ENCODE data around the gene SLTM.
"Not testable (repeated sequence)": the region's sequence is repeated elsewhere in the genome, so short reads cannot be mapped to it uniquely, and the experiment has no call there.

SLTM gene

DNA sequence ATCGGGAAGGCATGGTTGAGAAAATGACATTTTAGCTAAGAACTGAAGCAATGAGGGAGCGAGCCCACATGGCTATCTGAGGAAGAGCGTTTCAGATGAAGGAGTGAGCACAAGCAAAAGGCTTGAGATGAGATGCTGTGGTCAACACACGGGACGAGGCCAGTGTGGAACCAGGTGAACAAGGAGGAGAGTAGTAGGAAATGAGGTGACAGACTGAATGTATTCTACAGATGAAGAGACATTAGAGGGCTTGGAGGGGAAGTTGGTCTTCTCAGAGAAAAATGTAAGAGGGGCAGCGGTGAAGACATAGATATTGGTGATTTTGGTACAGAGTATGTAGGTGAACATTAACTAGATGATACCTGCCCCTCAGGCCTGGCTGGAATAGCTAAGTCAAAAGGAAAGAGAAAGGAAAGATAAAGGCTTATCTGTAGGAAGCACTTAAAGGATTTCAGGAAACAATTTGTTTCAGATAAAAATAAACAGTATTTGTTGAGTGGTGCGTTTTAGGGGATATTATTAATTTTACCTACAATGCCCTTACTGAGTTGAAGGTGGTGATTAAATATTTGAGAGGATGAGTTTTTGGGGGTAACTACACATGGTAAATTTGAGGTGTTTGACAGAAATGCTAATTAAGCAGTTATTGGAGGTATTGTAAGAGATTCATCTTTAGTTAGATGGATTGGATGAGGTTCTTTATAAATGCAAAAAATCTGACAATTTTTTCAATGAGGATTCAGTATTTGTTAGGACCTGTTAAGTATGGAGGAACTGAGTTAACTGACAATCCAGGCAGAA is 57.0 kb downstream of the SLTM start:
- no peak for DNase-seq (ENCODE audit: low read depth)

DNA sequence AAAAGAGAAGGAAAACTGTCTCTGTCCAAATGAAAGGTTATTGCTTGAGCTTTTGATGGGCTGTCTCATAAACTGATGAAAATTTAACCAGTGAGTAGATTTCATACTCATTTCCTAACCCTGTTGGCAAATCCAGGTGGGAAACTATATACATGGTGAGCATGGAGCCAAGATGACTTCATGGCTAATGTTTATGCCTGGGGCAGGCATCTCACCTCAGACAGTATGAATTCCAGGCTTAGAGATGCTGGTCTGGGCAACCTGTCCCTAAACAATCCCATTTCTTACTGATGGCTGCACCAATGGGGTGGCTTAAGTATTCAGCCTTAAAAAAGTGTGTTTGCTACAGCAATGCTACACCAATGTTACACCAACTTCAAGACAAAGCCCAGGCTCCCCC is 58.1 kb downstream of the SLTM start:
- no peak for DNase-seq (ENCODE audit: low read depth)

- no peak for DNase-seq (ENCODE audit: low read depth)
Measured at GRCh38 chr15:58873267-58873666, 60.2 kb downstream of the SLTM start.

- DNase-seq (ENCODE audit: low read depth), result no peak
Measured at GRCh38 chr15:58870451-58870850, 63.0 kb downstream of the SLTM start.

- DNase-seq (ENCODE audit: low read depth), result no peak
Measured at GRCh38 chr15:58867926-58868325, 65.6 kb downstream of the SLTM start.

GRCh38 chr15:58865425-58865880 is 68.0 kb downstream of the SLTM start:
- DNase-seq (ENCODE audit: low read depth), result no peak

DNA sequence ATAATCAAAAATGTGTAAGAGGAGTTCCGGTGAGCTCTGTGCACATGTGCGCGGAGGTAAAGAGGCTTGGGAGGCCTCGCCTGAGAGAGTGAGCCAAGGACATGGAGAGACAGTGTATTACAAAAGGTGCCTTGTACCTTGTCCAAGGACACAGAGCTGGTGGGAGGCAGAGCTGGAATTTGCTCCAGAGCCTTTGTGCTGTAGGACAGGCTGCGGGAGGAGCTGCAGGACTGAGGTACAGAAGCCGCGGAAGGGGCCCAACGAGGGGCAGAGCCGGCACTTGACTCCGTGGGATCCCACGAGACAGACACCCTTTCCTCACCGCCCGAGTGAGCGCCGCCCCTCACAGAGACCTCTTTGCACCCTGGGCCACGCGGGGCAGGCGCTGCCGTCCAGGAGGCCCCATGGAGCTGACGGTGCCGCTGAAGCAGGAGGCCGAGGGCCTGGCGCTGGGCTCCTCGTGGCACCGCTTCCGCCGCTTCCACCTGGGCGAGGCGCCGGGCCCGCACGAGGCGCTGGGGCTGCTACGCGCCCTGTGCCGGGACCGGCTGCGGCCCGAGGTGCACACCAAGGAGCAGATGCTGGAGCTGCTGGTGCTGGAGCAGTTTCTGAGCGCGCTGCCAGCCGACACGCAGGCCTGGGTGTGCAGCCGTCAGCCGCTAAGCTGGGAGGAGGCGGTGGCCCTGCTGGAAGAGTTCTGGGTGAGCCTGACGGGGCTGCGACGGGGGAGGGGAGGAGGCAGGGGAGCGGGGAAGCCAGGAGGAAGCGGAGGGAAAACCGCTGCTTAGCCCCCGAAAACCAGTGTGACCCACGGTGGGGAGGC is 68.7 kb downstream of the SLTM start:
- no peak for DNase-seq (ENCODE audit: low read depth)

DNA sequence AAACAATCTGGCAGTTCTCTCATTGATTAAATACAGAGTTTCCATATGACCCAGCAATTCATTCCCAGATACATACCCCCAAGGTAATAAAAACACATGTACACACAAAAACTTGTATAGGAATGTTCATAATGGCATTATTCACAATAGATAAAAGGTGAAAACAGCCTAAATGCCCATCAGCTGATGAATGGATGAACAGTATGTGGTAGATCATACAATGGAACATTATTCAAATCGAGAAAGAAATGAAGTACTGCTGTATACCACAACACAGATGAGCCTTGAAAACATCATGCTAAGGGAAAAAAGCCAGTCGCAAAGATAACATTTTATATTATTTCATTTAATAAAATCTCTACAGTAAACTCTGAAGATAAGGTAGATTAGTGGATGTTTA is 71.2 kb downstream of the SLTM start:
- no peak for DNase-seq (ENCODE audit: low read depth)

DNA sequence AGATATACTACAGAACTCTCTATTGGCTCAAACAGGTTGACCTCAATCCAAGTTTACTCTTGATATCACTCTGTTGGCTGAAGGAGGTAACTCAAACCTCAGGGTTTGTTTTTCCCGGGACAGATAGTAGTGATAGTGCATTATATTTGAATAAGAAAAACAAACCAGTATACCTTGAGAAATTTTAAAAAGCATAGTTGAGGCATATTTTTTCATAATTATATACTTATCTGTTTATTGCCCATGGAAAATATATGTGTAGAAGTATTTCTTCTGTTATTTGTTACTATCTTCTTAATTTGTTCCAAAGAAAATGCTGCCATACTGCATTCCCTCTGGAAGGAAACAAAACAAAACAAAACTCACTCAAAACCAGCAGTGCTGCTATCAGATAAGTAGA is 76.9 kb downstream of the SLTM start:
- not testable (repeated sequence) for DNase-seq (ENCODE audit: low read depth)

- no peak for DNase-seq (ENCODE audit: low read depth)
Measured at GRCh38 chr15:58856086-58856485, 77.4 kb downstream of the SLTM start.

DNA sequence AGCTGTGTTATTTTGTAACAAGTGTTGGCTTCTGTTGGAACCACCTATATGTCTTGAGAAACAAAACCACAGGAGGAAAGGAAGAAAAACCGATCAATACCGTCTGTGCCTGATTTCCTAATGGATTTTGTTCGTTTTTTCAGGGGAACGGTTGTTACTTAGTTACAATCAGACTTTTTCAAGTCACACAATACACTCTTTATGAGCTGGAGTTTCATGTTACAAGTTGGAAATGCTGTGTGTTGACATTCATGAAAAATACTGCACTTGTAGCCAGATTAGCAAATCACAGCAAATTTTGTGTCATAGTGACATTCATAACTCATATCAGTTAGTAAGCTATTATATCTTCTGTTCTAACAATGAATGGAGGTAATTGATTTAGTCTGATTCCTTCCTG is 78.9 kb downstream of the SLTM start:
- no peak for DNase-seq (ENCODE audit: low read depth)

DNA sequence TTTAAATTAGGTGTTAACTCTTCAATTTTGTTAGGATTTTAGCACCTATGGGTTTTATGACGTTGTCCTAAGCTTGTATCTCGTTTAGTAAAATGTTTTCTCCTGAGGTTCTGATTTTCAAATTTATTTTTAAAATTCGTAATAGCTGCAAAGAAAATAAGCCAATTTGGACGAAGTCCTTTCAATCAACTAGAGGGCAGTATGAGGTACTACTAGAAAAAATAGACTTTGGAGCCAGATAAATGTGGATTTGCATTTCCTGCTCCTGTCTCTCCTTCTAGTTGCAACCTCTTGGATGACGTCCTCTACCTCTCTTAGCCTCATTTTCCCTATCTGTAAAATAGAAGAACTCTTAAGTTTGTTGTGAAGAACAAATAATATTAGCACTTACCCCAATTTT is 81.1 kb downstream of the SLTM start:
- no peak for DNase-seq (ENCODE audit: low read depth)

GRCh38 chr15:58851205-58851604 is 82.3 kb downstream of the SLTM start:
- not testable (repeated sequence) for DNase-seq (ENCODE audit: low read depth)

GRCh38 chr15:58842713-58843396 is 90.6 kb downstream of the SLTM start:
- DNase-seq (ENCODE audit: low read depth), result no peak

DNA sequence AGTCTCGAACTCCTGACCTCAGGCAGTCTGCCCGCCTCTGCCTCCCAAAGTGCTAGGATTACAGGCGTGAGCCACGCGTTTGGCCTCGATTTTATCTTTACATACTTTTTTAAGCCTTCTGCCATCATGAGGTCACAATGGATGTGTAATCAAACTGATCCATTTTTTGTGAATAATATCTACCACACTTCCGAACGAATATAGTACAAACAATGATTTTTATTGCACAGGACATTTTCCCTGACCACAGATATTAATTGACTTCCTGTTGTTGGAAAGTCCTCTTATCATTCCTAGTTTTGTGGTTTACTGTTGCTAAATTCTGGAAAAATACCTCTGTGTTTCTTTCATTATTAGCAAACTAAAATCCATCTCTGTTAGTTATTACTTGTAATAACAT is 93.4 kb downstream of the SLTM start:
- DNase-seq (ENCODE audit: low read depth), result no peak

- no peak for DNase-seq (ENCODE audit: low read depth)
Measured at GRCh38 chr15:58839485-58839884, 94.0 kb downstream of the SLTM start.

DNA sequence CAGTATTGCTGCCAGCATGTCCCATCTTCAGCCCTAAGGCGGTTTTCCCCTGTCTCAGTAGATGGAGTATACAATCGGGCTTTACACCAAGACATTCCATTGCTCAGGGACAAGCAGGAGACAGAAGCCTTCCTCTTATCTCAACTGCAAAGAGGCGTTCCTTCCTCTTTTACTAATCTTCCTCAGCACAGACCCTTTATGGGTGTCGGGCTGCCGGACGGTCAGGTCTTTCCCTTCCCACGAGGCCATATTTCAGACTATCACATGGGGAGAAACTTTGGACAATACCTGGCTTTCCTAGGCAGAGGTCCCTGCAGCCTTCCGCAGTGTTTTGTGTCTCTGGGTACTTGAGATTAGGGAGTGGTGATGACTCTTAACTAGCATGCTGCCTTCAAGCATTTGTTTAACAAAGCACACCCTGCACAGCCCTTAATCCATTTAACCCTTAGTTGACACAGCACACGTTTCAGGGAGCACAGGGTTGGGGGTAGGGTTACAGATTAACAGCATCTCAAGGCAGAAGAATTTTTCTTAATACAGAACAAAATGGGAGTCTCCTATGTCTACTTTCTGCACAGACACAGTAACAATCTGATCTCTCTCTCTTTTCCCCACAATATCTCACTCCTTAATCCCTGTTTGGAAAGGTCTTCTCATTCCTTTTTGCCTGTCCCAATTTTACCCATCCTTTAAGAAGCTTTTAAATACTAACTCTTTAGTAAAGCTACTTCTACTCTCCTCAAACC is 99.6 kb downstream of the SLTM start:
- DNase-seq (ENCODE audit: low read depth), result not testable (repeated sequence)

GRCh38 chr15:58830556-58830955 is 102.9 kb downstream of the SLTM start:
- no peak for DNase-seq (ENCODE audit: low read depth)
